NB4 (cell line): ENCODE measurements around the gene UBR3.

Experiments used
- CTCF ChIP-seq: IDR thresholded peaks from one replicate; pipeline ENCODE4 v1.5.1; 2012; ENCODE audit warnings: low read depth, low read length
- POLR2A ChIP-seq: IDR thresholded peaks from 2 replicates; pipeline ENCODE4 v1.6.1; 2011; ENCODE audit warnings: mild to moderate bottlenecking; ENCODE audit not compliant: insufficient read length; ENCODE audit errors: extremely low read depth
- TF ChIP-seq, protein P1 (sequence below): IDR thresholded peaks from 2 replicates; pipeline ENCODE4 v1.6.1; 2011; ENCODE audit warnings: low read depth, low read length

DNA sequence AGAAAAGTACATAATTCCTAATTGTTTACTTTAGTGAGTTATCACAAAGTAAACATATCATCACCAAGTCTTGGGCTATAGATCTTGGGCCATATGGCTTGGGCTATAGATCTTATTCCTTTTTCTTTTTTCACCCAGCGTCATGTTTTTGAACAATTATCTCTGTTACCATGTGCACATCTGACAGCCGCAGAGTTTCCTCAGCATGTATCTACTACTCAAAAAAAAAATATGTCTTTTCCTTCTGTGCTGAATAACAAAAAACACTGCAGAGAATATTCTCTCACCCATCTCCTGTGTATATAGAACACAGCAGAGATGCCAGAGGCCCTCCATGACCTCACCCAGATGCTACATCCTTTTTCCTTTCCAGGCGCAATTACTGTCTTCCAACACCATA is 274.5 kb downstream of the UBR3 start:
- no peak for TF ChIP-seq POLR2A
- TF ChIP-seq CTCF, result no peak
- TF ChIP-seq, protein P1, sequence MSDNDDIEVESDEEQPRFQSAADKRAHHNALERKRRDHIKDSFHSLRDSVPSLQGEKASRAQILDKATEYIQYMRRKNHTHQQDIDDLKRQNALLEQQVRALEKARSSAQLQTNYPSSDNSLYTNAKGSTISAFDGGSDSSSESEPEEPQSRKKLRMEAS, result no peak
